ENCODE data around the gene PTTG2.
"Not testable (repeated sequence)": the region's sequence is repeated elsewhere in the genome, so short reads cannot be mapped to it uniquely, and the experiment has no call there.

PTTG2 gene

GRCh38 chr4:37968747-37969146, 8.5 kb downstream of the PTTG2 start:
- H3K4me3 ChIP-seq (ENCODE audit: low read length): no peak overlapping the region
- no peak for TF ChIP-seq CTCF (IDR thresholded peaks at IDR 0.05; ENCODE audit: insufficient read depth, low read depth, low read length, missing control alignments)
- DNase-seq (ENCODE audit: low read depth): no peak

- DNase-seq (ENCODE audit: low read depth): peak; percentile 88
- TF ChIP-seq CTCF (IDR thresholded peaks at IDR 0.05; ENCODE audit: insufficient read depth, low read depth, low read length, missing control alignments): peak; percentile 65
- no peak overlapping the region for H3K4me3 ChIP-seq (ENCODE audit: low read length)
Observed at GRCh38 chr4:37970702-37971101, 10.5 kb downstream of the PTTG2 start.

GRCh38 chr4:37971202-37971601, 11.0 kb downstream of the PTTG2 start:
- TF ChIP-seq CTCF (IDR thresholded peaks at IDR 0.05; ENCODE audit: insufficient read depth, low read depth, low read length, missing control alignments): no peak
- no peak for DNase-seq (ENCODE audit: low read depth)
- H3K4me3 ChIP-seq (ENCODE audit: low read length): no peak overlapping the region

GRCh38 chr4:37973441-37973840, 13.2 kb downstream of the PTTG2 start:
- no peak for DNase-seq (ENCODE audit: low read depth)
- no peak for TF ChIP-seq CTCF (IDR thresholded peaks at IDR 0.05; ENCODE audit: insufficient read depth, low read depth, low read length, missing control alignments)
- no peak overlapping the region for H3K4me3 ChIP-seq (ENCODE audit: low read length)

GRCh38 chr4:37975321-37975822, 15.2 kb downstream of the PTTG2 start:
- H3K4me3 ChIP-seq (ENCODE audit: low read length); DNase-seq (ENCODE audit: low read depth): not testable (repeated sequence)

DNA sequence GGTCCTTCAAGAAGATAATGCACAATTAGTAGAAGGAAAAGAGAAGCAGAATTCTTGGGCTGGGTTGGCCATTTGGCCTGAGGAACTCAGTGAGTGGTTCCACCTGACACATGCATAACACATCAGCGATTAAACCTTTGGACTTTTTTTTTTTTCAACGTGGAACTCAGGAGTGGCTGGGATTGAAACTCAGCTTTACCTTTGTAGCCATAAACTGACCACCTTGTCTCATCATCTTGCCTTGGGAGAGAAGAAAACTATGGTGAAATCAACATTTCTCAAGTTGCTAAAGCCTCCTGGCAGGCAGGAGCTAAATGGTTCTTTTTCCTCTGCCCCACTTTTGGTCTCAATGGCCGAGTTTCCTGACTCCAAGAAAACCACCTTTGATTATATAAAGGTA, 16.3 kb downstream of the PTTG2 start:
- no peak for TF ChIP-seq CTCF (IDR thresholded peaks at IDR 0.05; ENCODE audit: insufficient read depth, low read depth, low read length, missing control alignments)
- no peak overlapping the region for H3K4me3 ChIP-seq (ENCODE audit: low read length)
- DNase-seq (ENCODE audit: low read depth): peak; percentile 32

GRCh38 chr4:37976991-37977470, 16.8 kb downstream of the PTTG2 start:
- TF ChIP-seq CTCF (IDR thresholded peaks at IDR 0.05; ENCODE audit: insufficient read depth, low read depth, low read length, missing control alignments): no peak
- DNase-seq (ENCODE audit: low read depth): peak; percentile 54
- peak overlapping the region; percentile 44 for H3K4me3 ChIP-seq (ENCODE audit: low read length)

All from epithelial cell of esophagus (primary cell).